NCI-H774 (cell line): ENCODE measurements around the gene NR2E1.

Experiments
- DNase-seq: peaks from one replicate; lab custom pipeline; 2025; lab: John Stamatoyannopoulos, UW

NR2E1 gene

DNA sequence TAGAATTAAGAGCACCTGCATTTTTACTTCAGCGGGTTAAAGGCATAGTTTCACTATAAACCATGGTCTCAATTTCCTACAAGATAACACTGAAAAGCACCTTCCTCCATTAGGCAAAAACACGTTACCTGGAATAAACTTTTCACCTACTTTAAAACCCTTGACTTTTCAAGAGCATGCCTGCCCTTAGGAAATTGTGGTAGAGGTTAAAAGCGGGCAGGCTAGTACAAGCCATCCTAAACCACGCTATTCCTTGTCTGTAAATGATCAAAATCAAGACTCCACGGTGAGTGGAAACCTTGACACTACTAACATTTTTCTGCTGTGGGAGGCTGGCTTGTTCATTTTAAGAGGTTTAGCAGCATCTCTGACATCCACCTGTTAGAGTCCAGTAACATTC, 43.9 kb downstream of the NR2E1 start:
- DNase-seq: no peak

DNA sequence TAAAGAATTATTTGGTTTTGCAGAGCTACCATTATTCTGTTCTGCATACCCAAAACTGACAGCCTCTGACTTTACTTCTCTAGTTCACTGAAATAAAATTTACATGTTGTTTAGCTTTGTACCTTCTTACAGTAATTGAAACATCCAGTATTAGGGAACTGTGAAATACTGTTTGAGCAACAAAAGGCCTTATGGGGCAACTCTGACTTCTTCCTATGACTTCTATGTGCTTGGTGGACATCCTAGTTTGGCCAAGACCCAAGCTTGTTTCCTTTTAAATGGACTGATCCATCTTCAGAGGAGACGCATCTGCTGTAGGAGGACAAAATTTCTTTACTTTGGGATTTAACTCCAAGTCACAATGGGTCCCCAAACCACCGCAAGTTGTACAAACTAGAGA, 44.7 kb downstream of the NR2E1 start:
- no peak for DNase-seq

DNA sequence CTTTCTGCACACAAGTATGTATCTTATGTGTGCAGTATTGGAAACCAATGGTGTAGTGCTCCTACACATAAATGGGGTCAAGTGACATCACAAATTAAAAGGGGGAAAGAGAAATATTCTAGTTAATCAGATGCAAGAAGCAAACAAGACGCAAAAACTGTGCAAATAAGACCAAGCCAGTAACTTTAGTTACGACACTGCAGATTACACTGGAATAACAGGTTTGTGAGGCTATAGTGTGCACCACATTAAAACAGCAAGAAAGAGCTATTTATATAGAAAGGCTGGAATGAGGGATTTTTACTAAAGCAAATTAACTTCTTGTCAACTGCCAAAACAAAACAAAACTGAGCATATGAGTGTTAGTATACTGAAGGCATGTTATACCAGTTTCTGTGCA, 45.8 kb downstream of the NR2E1 start:
- no peak for DNase-seq

DNA sequence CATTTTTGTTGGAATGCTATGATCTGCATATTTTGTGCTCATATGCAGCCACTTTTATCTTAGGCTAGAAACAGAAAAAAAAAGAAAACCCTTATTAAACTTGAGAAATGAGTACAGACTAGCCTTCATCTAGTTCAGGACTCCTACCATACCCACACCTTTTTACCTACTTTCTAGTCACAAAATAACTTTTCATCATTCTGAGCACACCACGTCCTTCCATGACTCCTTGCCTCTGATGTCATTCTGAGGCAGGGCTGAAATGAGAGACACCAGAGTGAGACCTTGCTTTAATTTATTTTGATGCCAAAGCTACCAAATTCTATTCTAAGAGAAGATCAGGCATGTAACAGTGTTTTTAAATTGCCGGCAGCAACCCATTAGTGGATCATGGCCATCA, 56.2 kb downstream of the NR2E1 start:
- DNase-seq: no peak

DNA sequence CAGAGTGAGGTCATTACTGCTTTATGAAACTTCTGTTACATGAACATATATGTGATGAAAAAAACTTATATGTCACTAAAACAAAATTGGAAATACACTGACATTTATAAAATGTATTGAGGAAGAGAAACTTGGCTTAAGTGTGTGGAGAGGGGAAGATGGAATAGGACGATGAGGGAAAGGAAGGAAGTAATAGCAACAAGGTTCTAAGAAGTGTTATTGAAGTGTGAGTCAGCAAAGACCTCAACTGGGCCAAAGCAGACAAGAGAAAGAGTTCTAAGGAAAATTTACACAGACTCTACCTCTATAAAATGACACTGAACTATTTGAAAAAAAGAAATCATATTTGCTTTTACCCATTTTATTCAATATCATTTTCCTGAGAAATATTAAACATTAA, 56.7 kb downstream of the NR2E1 start:
- DNase-seq: no peak

DNA sequence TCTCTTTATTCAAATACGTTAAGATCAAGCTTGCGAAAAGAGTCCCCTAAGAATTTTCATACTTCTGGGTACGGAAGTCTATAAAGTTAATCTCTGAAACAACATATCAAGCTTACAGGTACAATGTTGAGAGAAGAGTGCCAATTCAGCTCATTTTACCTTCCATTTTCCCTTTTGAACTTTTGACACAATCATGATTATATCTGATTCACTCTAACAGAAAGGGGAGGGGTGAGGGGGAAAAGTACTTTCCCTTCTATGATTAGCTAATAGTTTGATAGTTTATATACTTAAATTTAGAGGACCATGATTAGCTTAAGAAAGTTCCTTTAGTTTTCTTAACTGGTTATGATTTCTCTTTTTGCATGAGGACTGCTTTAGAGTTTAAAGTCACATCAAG, 61.5 kb downstream of the NR2E1 start:
- no peak for DNase-seq

DNA sequence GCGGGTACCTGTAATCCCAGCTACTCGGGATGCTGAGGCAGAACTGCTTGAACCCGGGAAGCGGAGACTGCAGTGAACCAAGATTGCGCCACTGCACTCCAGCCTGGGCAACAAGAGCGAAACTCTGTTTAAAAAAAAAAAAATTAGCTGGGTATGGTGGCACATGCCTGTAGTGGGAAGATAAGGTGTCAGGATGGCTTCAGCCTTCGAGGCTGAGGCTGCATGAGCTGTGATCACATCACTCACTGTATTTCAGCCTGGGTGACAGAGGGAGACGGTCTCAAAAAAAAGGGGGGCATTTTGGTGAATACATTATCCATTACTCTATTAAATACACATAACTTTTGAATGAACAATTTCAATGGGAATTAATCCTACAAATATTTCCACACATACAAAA, 62.6 kb downstream of the NR2E1 start:
- DNase-seq: no peak

DNA sequence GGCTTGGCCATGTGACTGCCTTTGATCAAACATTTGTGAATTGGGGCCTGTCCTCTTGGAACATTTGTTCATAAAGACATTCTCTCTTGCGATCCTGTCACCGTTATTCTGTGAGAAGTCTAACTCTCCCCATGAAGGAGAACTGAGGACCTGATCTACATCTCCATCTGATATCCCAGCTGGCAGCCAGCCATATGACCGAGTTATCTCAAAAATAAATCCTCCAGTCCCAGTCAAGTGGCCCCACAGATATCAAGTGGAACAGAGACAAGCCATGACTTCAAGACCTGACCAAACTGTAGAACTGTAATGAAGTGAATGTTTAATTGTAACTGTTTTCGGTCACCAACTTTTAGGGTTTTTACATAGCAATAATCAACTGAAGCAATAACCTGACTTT, 69.3 kb downstream of the NR2E1 start:
- no peak for DNase-seq

DNA sequence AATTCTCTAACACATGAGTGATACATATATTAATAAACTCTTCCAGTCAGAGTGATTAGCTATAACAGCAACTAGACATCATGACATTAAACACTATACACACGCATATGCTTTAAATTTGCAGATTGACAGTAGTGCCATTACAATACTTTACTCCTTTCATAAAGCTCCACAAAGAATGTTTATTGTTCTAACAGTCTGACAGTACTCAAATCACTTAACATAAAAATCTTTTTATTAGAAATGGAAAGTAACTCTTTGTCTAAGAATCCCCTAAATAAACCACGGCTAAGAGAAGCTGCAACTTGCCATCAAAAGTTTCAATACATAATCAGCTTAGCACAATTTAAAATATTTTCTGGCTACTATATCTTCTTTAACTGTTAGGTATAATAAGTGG, 71.0 kb downstream of the NR2E1 start:
- no peak for DNase-seq

DNA sequence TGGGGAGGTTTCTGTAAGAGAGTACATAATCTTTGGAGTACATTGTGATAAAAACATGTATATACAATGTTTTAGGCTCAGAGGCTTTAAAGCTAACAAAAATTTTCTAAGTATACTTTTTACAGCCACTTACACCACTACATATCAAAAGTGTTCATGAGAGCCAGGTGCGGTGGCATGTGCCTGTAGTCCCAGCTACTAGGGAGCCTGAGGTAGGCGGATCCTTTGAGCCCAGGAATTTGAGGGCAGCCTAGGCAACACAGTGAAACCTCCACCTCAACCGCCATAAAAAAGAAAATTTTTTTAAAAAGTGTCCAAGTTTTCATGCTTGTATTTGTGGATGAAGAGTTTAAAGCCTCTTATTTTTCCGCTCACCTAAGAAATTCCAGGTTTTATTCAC, 72.5 kb downstream of the NR2E1 start:
- no peak for DNase-seq
